ENCODE results near the gene NR0B1. TPM values are rescaled to one million over a fixed set of nuclear protein-coding genes. Genes with fewer than 3 reads are reported as not detected.

NR0B1 gene, protein sequence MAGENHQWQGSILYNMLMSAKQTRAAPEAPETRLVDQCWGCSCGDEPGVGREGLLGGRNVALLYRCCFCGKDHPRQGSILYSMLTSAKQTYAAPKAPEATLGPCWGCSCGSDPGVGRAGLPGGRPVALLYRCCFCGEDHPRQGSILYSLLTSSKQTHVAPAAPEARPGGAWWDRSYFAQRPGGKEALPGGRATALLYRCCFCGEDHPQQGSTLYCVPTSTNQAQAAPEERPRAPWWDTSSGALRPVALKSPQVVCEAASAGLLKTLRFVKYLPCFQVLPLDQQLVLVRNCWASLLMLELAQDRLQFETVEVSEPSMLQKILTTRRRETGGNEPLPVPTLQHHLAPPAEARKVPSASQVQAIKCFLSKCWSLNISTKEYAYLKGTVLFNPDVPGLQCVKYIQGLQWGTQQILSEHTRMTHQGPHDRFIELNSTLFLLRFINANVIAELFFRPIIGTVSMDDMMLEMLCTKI
- total RNA-seq: not detected
- not detected for polyA plus RNA-seq

DNA sequence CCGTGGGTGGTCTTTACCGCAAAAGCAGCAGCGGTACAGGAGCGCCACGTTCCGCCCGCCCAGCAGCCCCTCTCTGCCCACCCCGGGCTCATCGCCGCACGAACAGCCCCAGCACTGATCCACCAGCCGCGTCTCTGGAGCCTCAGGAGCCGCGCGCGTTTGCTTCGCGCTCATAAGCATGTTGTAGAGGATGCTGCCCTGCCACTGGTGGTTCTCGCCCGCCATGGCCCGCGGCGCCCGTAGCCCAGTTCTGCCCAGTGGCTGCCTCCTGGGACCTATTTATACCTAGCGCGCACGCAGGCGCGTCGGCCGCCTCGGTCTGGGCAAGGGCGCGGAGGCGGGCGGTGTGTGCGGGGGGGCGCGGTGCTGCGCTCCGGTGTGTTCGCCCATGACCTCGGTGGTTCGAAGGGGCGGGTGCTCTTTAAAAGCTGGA is at the start of gene NR0B1:
TSS of gene NR0B1 (minus strand) at position 252 of the 433 bp plus-strand sequence. CDS start at position 225, 27 bp downstream.
- Histone ChIP-seq H3K4me3 (ENCODE audit: low read depth, low read length) (no peak within 1 kb of the TSS), H3K27ac (ENCODE audit: low read depth) (no peak within 1 kb of the TSS)
- 1% methylated on average over 46 of the region's 46 CpGs for WGBS

GRCh38 chrX:30349946-30350345 is 40.8 kb upstream of the NR0B1 start:
- no peak for DNase-seq (ENCODE audit: extremely low spot score)
- no peaks in the 10 kb centered on the region for H3K4me1 ChIP-seq (ENCODE audit: insufficient read depth)
- no peak overlapping the region for H3K27ac ChIP-seq (ENCODE audit: low read depth)
- H3K4me3 ChIP-seq (ENCODE audit: low read depth, low read length): no peak overlapping the region
- no peaks in the 10 kb centered on the region for H3K36me3 ChIP-seq (ENCODE audit: insufficient read depth)

More for the DNA sequence above, at the start of gene NR0B1:
- Histone ChIP-seq H3K36me3 (ENCODE audit: insufficient read depth) (no peaks in the 10 kb centered on the region), H3K4me1 (ENCODE audit: insufficient read depth) (no peaks in the 10 kb centered on the region)
- no peak for DNase-seq (ENCODE audit: extremely low spot score)

DNA sequence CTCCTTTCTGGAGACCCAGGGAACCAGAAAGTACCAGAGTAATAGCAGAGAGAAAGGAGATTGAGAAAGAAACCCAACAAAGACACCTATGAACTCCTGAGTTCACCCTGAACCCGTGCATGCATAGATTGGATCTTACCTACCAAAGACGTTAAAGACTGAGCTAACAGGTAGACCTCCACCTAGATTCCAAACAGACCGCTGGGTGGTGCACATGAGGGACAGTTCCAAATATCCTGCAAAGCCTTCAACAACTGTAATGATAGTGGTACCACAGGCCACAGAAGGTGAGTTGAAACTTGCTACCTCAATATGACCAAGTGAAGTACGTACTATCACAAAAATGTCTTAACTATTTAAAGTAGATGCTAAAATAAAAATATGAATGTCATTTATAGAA is 34.0 kb upstream of the NR0B1 start:
- WGBS: 59% methylated on average over 4 of the region's 4 CpGs
- DNase-seq (ENCODE audit: extremely low spot score): no peak
- no peaks in the 10 kb centered on the region for H3K4me1 ChIP-seq (ENCODE audit: insufficient read depth)
- H3K36me3 ChIP-seq (ENCODE audit: insufficient read depth): no peaks in the 10 kb centered on the region
- H3K4me3 ChIP-seq (ENCODE audit: low read depth, low read length): no peak overlapping the region
- H3K27ac ChIP-seq (ENCODE audit: low read depth): no peak overlapping the region

DNA sequence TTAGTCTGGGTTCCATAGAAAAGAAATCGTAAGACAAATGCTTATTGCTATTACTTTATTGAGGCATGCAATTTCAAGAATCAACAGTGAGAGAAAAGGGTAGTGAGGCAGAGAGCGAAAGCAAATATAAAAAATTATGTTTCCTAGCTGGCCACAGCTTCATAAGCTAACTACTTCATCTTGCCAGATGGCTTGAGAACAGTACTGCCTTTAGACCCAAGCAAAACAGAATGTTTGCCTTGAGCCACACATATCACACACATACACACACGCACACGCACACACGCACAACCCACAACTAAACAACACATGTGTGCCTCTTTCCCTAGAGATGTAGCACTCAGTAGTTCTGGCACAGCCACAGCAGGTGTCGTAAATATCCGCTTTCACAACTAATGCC is 31.6 kb upstream of the NR0B1 start:
- no peaks in the 10 kb centered on the region for H3K4me1 ChIP-seq (ENCODE audit: insufficient read depth)
- no peak overlapping the region for H3K4me3 ChIP-seq (ENCODE audit: low read depth, low read length)
- no peak overlapping the region for H3K27ac ChIP-seq (ENCODE audit: low read depth)
- no peaks in the 10 kb centered on the region for H3K36me3 ChIP-seq (ENCODE audit: insufficient read depth)
- 90% methylated on average over 7 of the region's 7 CpGs for WGBS
- DNase-seq (ENCODE audit: extremely low spot score): no peak

DNA sequence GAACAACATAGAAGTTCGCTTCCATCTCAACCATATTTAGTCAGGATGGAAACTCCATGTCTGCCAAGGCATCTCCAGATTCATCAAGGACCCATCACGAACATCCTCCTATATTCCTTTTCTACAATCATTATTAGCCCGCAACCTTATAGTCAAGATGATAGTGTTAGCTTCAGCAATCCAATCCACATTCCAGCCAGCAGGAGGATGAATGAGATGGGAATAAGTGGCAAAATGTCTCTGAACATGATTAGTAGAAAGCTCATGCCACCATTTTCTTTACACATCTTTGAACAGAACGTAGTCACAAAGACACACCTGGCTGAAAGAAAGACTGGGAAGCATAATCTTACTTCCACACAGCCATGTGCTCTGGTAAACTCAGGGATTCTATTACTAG is 18.6 kb upstream of the NR0B1 start:
- Histone ChIP-seq H3K36me3 (ENCODE audit: insufficient read depth) (no peaks in the 10 kb centered on the region), H3K4me3 (ENCODE audit: low read depth, low read length) (no peak overlapping the region), H3K4me1 (ENCODE audit: insufficient read depth) (no peaks in the 10 kb centered on the region), H3K27ac (ENCODE audit: low read depth) (no peak overlapping the region)
- WGBS: 87% methylated on average over 4 of the region's 4 CpGs
- no peak for DNase-seq (ENCODE audit: extremely low spot score)

- Histone ChIP-seq H3K27ac (ENCODE audit: low read depth) (no peak overlapping the region), H3K4me1 (ENCODE audit: insufficient read depth) (no peaks in the 10 kb centered on the region), H3K36me3 (ENCODE audit: insufficient read depth) (no peaks in the 10 kb centered on the region), H3K4me3 (ENCODE audit: low read depth, low read length) (no peak overlapping the region)
- 94% methylated on average over 1 of the region's 1 CpG for WGBS
- DNase-seq (ENCODE audit: extremely low spot score): no peak
Observed at GRCh38 chrX:30317308-30317707, 8.1 kb upstream of the NR0B1 start.

DNA sequence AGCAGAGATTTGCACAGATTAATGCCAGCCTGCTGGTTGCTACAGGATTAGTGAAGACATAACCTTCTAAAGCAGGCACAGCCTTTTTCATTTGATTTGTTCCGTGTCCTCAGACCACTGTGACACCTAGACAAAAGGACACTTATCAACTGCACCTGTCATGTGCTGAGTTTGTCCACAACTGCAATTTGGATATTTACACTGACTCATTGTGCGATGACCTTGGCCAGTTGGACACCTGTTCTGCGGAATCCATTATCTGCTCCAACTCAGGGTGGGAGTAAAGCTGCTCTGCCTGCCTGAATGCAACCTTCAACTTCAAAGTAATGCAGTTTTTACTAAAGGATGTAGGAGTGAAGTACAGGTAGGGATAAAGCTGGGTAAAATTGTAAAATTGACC is 4.1 kb upstream of the NR0B1 start:
- Histone ChIP-seq H3K4me3 (ENCODE audit: low read depth, low read length) (no peak overlapping the region), H3K4me1 (ENCODE audit: insufficient read depth) (no peaks in the 10 kb centered on the region), H3K27ac (ENCODE audit: low read depth) (no peak overlapping the region), H3K36me3 (ENCODE audit: insufficient read depth) (no peaks in the 10 kb centered on the region)
- no peak for DNase-seq (ENCODE audit: extremely low spot score)
- WGBS: 85% methylated on average over 3 of the region's 3 CpGs

DNA sequence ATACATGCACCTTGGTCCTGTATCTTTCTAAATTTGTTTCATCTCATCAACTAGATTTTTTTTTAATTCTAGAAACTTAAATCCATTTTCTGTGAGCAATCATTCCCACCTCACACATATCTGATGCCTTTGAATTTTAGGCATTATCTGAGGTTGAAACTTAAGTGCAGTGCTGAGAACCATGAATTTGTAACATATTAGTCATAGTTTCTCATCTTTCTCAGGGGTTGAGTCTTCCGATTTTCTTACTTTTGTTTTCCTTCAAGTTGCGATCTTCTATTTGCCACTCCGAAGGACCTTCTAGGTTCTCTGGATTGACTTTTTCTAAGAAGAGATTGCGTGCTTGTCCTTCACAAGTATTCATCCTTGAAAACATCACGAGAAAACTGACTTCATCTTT is 3.7 kb upstream of the NR0B1 start:
- Histone ChIP-seq H3K4me3 (ENCODE audit: low read depth, low read length) (no peak overlapping the region), H3K27ac (ENCODE audit: low read depth) (no peak overlapping the region), H3K4me1 (ENCODE audit: insufficient read depth) (no peaks in the 10 kb centered on the region), H3K36me3 (ENCODE audit: insufficient read depth) (no peaks in the 10 kb centered on the region)
- DNase-seq (ENCODE audit: extremely low spot score): no peak
- 94% methylated on average over 5 of the region's 5 CpGs for WGBS

DNA sequence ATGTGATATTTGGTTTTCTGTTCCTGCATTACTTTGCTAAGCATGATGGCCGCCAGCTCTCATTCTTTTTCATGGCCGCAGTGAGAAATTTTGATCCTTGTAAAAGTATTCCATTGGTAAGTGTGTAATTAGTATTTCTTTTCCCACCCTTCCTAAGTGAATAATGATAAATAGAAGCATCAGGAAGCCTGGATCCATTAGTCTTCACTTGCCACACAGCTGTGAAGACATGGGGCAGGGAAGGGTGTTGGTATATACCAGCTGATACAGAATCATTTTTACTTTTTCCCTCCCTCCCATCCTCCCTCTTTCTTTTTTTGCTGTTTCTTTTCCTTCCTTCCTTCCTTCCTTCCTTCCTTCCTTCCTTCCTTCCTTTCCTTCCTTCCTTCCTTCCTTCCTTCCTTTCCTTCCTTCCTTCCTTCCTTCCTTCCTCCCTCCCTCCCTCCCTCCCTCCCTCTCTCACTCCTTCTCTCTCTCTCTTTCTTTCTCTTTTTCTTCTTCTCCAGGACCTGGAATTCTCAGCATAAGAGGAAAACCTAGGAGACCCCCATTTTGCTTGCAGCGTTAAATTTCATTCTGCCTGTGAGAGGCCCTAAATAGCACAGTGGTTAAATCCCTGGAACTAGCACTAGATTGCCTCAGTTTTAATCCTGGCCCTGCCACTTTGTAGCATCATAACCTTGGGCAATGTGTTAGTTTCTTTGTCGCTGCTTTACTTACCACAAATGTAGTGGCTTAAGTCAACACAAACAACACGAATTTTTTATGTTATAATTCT is 1.4 kb upstream of the NR0B1 start:
- Histone ChIP-seq H3K36me3 (ENCODE audit: insufficient read depth) (no peaks in the 10 kb centered on the region), H3K4me3 (ENCODE audit: low read depth, low read length) (no peak overlapping the region), H3K4me1 (ENCODE audit: insufficient read depth) (no peaks in the 10 kb centered on the region), H3K27ac (ENCODE audit: low read depth) (no peak overlapping the region)
- no peak for DNase-seq (ENCODE audit: extremely low spot score)
- WGBS: 75% methylated on average over 5 of the region's 5 CpGs

DNA sequence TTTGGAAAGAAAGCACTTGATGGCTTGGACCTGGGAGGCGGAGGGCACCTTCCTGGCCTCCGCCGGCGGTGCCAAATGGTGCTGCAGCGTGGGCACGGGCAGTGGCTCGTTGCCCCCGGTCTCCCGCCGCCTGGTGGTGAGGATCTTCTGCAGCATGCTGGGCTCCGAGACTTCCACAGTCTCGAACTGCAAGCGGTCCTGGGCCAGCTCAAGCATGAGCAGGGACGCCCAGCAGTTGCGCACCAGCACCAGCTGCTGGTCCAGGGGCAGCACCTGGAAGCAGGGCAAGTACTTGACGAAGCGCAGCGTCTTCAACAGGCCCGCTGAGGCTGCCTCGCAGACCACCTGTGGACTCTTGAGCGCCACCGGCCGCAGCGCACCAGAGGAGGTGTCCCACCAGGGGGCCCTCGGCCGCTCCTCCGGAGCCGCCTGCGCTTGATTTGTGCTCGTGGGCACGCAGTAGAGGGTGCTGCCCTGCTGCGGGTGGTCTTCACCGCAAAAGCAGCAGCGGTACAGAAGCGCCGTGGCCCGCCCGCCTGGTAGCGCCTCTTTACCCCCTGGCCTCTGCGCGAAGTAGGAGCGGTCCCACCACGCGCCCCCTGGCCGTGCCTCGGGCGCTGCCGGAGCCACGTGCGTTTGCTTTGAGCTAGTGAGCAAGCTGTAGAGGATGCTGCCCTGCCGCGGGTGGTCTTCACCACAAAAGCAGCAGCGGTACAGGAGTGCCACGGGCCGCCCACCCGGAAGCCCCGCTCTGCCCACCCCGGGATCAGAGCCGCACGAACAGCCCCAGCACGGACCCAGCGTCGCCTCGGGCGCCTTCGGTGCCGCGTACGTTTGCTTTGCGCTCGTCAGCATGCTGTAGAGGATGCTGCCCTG is 689 bp downstream of the NR0B1 start:
- H3K4me3 ChIP-seq (ENCODE audit: low read depth, low read length): no peak overlapping the region
- H3K36me3 ChIP-seq (ENCODE audit: insufficient read depth): no peaks in the 10 kb centered on the region
- 2% methylated on average over 71 of the region's 71 CpGs for WGBS
- H3K27ac ChIP-seq (ENCODE audit: low read depth): no peak overlapping the region
- no peaks in the 10 kb centered on the region for H3K4me1 ChIP-seq (ENCODE audit: insufficient read depth)
- DNase-seq (ENCODE audit: extremely low spot score): no peak

DNA sequence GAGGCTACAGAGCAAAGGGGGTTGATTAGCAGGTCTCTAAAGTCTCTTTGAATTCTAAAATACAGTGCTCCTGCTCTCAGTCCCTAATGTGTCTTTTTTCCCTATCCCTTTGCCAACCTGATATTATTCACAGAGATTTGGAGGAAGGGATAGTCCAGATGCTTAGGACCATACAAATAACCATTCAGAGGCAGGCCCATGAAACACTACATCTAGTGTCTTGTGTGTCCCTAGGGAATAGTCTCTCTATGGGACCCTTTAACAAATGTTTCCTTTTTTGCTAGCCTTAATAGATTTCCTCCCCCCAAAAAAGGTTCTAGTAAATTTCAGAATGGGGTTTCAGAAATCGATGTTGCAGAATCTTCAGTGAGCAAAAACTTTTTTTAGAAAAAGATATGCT is 1.7 kb downstream of the NR0B1 start:
- no peak overlapping the region for H3K27ac ChIP-seq (ENCODE audit: low read depth)
- H3K36me3 ChIP-seq (ENCODE audit: insufficient read depth): no peaks in the 10 kb centered on the region
- H3K4me1 ChIP-seq (ENCODE audit: insufficient read depth): no peaks in the 10 kb centered on the region
- H3K4me3 ChIP-seq (ENCODE audit: low read depth, low read length): no peak overlapping the region
- 72% methylated on average over 1 of the region's 1 CpG for WGBS
- DNase-seq (ENCODE audit: extremely low spot score): no peak

DNA sequence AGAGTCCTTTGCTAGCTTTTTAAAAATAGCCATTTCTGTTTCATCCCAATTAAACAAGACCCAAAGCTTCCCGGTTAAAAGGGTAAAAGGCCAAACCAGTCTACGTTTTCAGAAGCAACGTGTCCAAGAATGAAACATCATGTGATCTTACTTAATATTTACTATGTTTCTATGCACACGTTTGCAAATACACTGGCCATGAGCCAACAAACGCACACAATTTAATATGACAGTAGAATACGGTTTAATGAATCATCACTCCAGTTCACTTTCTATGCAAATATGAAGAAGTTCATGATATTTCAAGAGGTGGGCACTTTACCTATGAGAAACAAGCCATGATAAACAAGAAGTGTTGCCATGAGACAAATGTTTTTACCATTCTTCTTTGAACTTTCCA is 4.3 kb downstream of the NR0B1 start:
- Histone ChIP-seq H3K36me3 (ENCODE audit: insufficient read depth) (no peaks in the 10 kb centered on the region), H3K4me3 (ENCODE audit: low read depth, low read length) (no peak overlapping the region), H3K4me1 (ENCODE audit: insufficient read depth) (no peaks in the 10 kb centered on the region), H3K27ac (ENCODE audit: low read depth) (no peak overlapping the region)
- DNase-seq (ENCODE audit: extremely low spot score): no peak
- WGBS: 56% methylated on average over 6 of the region's 6 CpGs

DNA sequence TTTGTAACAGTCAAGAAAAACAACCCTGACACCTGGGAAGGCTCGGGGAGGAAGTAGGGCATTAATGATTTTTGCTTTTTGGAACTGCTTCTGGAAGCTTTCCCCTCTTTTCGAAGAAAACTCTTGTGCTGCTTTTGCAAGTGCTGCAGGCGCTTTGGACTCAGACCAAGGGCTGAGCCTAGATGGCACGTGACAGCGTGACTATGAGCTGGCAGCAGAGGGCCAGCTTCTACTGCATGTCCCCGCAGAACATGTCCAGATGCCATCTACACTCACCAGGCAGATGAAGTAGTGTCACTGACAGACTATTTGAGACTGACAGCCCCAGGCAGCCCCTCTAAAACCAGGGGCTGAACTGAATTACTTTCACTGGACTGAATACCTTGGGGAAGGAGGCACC is 6.2 kb downstream of the NR0B1 start:
- Histone ChIP-seq H3K27ac (ENCODE audit: low read depth) (no peak overlapping the region), H3K4me1 (ENCODE audit: insufficient read depth) (no peaks in the 10 kb centered on the region), H3K36me3 (ENCODE audit: insufficient read depth) (no peaks in the 10 kb centered on the region), H3K4me3 (ENCODE audit: low read depth, low read length) (no peak overlapping the region)
- no peak for DNase-seq (ENCODE audit: extremely low spot score)
- WGBS: 33% methylated on average over 6 of the region's 6 CpGs
